IPS DF 19.7 (cell line): ENCODE results near the gene CPLX4.

Experiments
- DNase-seq: peaks from one replicate; pipeline ENCODE4 v3.0.0-alpha.2; 2013; ENCODE audit warnings: low read depth, low spot score

Gene CPLX4

GRCh38 chr18:59318460-59319050, at the start of gene CPLX4:
CPLX4 (minus strand) TSS chr18:59318649; CDS start chr18:59318462, 187 bp downstream.
- DNase-seq = no peak

- no peak for DNase-seq
Observed at GRCh38 chr18:59360381-59360780, 41.9 kb upstream of the CPLX4 start.

GRCh38 chr18:59359576-59359952, 41.1 kb upstream of the CPLX4 start:
- no peak for DNase-seq

- DNase-seq = peak; percentile 60
Observed at GRCh38 chr18:59358712-59359575, 40.5 kb upstream of the CPLX4 start, which contains the start of gene LMAN1. LMAN1 (minus strand) TSS chr18:59359265; CDS start chr18:59359244, 21 bp downstream.

GRCh38 chr18:59358414-59358711, 39.9 kb upstream of the CPLX4 start:
- no peak for DNase-seq

GRCh38 chr18:59357928-59358327, 39.5 kb upstream of the CPLX4 start:
- DNase-seq = no peak

GRCh38 chr18:59354731-59355130, 36.3 kb upstream of the CPLX4 start:
- DNase-seq = no peak

- no peak for DNase-seq
Observed at GRCh38 chr18:59353079-59353680, 34.7 kb upstream of the CPLX4 start.

GRCh38 chr18:59352250-59352855, 33.9 kb upstream of the CPLX4 start:
- no peak for DNase-seq

- DNase-seq = no peak
Observed at GRCh38 chr18:59345556-59345955, 27.1 kb upstream of the CPLX4 start.

GRCh38 chr18:59344996-59345395, 26.5 kb upstream of the CPLX4 start:
- DNase-seq = no peak

GRCh38 chr18:59343926-59344325, 25.5 kb upstream of the CPLX4 start:
- no peak for DNase-seq

- no peak for DNase-seq
Observed at GRCh38 chr18:59340817-59341216, 22.4 kb upstream of the CPLX4 start.

- no peak for DNase-seq
Observed at GRCh38 chr18:59340312-59340711, 21.9 kb upstream of the CPLX4 start.

- no peak for DNase-seq
Observed at GRCh38 chr18:59332986-59333385, 14.5 kb upstream of the CPLX4 start.

GRCh38 chr18:59328683-59329082, 10.2 kb upstream of the CPLX4 start:
- no peak for DNase-seq

- DNase-seq = no peak
Observed at GRCh38 chr18:59325965-59326364, 7.5 kb upstream of the CPLX4 start.

GRCh38 chr18:59324623-59324971, 6.1 kb upstream of the CPLX4 start:
- no peak for DNase-seq

- no peak for DNase-seq
Observed at GRCh38 chr18:59323931-59324622, 5.6 kb upstream of the CPLX4 start.

GRCh38 chr18:59311631-59312030, 6.8 kb downstream of the CPLX4 start:
- DNase-seq = no peak

GRCh38 chr18:59308938-59309260, 9.6 kb downstream of the CPLX4 start:
- no peak for DNase-seq
